Activated CD4-positive, alpha-beta T cell treated with anti-CD3 and anti-CD28 coated beads for 24 hours (primary cell): ENCODE results near the gene VTCN1.
"Not testable (repeated sequence)": the region's sequence is repeated elsewhere in the genome, so short reads cannot be mapped to it uniquely, and the experiment has no call there.

Experiments
- DNase-seq, 2 donors: peaks; one replicate each; pipeline ENCODE4 v3.0.0-alpha.2; 2020; ENCODE audit warnings: low read depth in 2 of 2

Gene VTCN1, protein sequence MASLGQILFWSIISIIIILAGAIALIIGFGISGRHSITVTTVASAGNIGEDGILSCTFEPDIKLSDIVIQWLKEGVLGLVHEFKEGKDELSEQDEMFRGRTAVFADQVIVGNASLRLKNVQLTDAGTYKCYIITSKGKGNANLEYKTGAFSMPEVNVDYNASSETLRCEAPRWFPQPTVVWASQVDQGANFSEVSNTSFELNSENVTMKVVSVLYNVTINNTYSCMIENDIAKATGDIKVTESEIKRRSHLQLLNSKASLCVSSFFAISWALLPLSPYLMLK

DNA sequence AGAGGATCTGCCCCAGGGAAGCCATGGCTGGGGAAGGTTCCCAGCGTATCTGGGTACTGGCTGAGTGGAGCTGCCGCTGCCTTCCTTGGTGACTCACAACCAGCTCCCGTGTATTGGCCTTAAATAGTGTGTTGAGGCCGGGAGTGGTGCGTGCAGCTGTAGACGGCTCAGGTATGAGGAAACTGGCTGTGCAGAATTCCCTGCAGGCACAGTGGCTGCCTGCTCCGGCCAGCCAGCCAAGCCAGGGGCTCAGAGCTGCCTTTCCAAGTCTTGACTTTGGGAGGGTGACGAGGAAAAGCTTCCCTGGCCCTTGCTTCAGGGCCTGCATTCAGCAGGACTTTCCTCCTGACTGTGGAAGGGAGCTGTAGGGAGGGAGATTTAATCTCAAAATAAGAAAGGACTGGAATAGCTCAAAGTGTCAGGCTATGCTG is at the start of gene VTCN1:
VTCN1 (minus strand) TSS at position 97 of the 431 bp plus-strand sequence; CDS start at position 25, 72 bp downstream.
- no peak for DNase-seq

DNA sequence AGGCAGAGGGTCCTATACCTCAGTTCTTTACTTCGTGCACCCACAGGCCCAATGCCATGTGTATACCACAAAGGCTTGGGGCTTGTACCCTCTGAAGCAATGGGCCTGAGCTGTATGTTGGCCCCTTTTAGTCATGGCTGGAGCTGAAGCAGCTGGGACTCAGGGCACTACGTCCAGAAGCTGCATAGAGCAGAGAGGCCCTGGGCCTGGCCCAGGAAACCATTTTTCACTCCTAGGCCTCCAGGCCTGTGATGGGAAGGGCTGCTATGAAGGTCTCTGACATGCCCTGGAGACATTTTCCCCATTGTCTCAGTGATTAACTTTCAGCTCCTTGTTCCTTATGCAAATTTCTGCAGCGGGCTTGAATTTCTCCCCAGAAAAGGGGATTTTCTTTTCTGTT is 48.1 kb upstream of the VTCN1 start:
- no peak for DNase-seq

DNA sequence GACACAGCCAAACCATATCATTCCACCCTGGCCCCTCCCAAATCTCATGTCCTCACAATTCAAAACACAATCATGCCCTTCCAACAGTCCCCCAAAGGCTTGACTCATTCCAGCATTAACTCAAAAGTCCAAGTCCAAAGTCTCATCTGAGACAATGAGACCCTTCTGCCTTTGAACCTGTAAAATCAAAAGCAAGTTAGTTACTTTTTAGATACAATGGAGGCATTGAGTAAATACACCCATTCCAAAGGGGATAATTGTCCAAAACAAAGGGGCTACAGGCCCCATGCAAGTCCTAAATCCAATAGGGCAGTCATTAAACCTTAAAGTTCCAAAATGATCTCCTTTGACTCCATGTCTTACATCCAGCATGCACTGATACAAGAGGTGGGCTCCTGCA is 47.3 kb upstream of the VTCN1 start:
- not testable (repeated sequence) for DNase-seq

DNA sequence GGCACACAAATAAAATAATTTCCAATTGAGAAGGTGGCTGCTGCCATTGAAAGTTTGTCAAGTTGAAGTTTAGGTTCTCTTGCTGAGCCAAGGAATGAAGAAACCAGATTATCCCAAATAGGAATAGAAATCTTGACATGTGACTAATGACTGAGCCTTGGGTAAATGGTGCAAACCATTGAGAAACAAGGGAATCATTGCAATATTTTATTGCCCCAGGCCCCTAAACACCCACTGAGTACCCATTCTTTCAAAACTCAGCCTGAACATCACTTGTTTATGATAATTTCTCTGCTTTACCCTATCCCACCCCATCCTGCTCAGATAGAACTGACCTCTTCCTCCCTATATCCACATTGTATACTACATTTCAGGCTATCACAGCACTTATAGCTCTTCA is 46.6 kb upstream of the VTCN1 start:
- DNase-seq = no peak

DNA sequence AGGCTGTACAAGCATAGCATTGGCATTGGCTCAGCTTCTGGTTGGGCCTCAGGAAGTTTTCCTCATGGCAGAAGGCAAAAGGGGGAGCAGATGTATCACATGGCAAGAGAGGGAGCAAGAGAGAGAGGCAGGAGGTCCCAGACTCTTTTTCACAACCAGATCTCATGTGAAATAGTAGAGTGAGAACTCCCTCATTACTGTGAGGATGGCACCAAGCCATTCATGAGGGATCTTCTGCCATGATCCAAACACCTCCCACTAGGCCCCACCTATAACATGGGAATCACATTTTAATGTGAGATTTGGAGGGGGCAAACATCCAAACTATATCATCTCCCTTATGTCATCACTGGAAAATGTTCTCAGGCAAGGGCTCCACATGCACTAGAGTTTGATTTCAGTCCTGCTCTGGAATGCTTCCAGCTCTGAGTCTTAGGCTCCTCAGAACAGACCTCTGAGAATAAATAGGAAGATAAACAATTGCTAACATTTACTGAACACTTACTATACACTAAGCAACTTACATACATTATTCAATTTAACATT is 39.4 kb upstream of the VTCN1 start:
- DNase-seq = no peak

DNA sequence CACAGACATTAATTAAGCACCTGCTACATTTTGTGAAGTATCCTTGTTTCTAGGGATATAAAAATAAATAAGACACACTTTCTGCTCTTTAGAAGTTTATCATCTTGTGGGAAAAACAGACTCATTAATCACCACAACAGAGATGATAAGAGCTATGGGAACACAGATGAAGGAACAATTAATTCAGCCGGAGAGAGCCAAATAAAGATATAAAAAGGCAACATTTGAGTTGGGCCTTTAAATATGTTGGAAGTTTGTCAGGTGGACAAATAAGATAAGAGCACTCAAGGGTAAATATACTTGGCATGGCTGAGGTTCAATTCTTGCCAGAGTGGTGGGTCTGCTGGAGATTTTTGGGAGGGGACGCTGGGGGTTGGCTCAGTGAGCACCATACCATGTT is 34.2 kb upstream of the VTCN1 start:
- DNase-seq = no peak

DNA sequence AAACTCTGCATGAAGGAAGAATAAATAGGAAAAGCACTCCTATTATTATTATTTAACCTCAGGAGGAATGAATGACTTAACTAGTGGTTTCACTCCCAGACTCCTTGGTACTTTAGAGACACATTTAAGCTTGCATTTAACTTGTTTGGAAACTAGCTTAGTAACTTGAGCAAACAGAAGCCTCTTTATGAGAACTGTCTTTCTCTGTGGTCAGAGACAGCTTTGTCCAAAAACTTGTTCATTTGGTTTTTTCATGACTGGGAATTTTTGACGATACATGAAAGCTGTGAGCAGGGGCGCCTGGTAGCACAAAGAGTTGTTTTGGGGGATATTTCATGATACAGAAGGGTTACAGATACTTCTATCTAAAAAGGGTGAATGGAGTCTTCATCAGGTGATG is 33.6 kb upstream of the VTCN1 start:
- no peak for DNase-seq

DNA sequence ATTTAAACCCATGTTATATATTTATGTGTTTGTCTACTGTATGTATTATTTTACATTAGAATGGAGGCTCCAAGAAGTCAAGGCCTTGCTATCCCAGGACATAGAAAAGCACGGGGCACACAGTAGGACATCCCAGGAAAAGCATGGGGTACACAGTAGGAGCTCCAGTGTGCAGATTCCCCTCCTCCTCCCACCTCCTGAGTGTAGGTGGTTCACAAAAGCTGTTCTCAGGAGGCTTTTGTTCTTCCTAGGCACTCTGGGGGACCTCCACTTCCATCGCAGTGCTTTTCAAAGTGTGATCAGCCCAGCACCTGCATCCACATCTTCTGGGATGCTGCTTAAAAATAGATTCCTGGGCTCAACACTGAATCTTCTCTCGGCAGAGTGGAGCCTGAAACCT is 30.8 kb upstream of the VTCN1 start:
- no peak for DNase-seq

DNA sequence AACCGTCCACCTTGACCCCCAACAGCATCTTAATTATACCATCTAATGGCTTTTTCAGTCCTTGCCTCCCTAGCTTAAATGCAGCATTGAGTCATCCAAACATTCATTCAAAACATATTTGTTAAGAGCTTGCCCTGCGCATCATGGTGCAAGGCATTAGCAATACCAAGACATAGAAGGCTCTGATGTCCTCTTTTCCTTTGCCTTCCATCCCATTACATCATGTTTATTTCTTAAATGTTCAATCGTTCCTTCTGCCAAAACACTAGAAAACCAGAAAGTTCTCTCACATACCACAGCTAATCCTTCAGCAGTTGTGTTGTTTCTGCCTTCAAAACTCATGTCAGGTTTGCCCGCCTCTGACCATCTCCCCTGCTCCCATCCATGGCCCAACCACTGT is 29.8 kb upstream of the VTCN1 start:
- no peak for DNase-seq

DNA sequence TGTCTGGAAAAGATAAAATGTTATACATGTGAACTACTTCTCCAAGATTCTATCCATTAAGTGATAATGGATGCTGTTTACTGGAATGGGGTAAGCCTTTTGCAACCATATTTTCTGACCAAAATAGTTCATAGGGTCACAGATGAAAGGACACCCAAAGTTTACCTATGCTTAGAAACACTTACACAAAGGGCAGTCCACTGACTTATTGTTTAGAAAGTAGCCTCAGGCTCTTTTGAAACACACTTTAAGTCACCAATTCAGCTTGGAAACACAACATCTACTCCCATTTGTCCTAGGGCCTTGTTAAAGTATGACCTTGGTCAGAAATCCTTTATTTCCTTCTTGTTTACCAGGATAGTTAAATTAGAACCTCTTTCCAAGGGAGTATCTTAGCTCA is 28.7 kb upstream of the VTCN1 start:
- no peak for DNase-seq

DNA sequence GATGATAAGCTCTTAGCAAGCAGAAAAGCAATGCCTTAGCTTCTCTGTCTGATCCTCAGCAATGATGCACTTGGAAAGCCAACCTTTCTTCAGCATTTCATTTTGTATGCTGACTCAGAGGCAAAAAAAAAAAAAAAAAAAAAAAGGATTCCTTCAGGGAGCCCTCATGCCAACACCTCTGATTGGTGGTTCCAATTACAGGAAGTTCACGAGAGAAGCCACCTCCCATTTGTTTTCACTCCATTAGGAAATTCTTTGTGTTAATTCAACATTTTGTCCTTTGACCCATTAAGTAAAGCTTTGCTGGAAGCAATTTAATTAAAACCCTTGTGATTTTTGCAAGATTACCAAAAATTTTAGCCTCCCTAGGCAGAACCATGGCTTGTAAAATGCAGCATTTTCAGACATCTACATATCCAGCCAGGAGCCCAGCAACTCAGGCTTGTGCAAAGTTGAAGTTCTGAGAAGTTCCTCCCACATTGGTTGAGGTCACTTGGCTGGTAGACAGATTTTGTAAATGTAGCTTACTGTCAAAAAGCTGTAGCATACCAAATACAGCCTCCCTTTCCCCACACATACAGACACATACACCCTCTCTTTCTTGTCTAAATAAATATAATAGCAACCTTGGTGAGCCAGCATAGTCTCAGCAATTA is 27.1 kb upstream of the VTCN1 start:
- DNase-seq = no peak

DNA sequence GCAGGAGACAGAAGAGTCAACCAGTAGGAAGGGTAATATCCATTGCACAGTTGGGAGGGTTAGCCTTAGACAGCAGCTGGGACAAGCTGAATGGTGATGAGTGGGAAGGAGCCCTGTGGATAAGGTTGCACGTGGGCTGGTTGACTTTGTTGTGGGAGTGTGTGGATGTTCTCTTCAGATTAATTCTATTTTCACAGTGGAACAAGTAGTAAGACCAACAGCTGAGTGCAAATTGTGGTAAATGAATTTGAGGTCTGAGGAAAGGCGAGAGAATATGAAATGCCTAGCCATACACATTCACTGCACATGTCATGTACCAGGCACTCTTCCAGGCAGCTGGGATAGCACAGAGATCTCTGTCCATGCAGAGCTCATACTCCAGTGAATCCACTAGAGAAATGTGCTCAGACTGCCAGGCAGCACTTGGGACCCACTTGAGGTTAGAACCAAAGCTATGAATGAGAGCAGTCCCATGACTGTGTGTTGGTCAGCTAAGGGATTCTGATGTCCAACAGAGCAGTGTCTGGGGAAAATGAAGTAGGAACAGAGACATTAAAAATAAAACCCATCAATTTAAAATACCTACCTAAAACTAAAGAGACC is 25.2 kb upstream of the VTCN1 start:
- DNase-seq = no peak

DNA sequence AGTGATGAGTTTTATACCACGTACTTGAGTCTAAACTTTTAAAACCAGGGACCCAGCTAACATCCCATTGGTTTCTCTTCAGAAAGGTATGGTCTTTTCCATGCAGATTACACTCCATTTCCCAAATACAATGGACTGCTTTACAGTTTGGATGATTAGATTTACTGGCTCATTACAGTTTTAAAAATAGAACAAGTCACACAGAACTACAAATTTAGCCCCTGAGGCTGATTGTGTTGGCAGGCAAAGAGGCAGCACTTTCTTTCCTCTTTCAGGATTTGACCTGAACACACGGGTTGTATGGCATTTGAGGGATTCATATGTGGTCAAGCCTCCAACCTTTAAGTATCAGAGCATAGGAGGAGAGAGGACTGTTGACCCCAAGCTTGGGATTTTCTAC is 21.8 kb upstream of the VTCN1 start:
- DNase-seq = no peak

DNA sequence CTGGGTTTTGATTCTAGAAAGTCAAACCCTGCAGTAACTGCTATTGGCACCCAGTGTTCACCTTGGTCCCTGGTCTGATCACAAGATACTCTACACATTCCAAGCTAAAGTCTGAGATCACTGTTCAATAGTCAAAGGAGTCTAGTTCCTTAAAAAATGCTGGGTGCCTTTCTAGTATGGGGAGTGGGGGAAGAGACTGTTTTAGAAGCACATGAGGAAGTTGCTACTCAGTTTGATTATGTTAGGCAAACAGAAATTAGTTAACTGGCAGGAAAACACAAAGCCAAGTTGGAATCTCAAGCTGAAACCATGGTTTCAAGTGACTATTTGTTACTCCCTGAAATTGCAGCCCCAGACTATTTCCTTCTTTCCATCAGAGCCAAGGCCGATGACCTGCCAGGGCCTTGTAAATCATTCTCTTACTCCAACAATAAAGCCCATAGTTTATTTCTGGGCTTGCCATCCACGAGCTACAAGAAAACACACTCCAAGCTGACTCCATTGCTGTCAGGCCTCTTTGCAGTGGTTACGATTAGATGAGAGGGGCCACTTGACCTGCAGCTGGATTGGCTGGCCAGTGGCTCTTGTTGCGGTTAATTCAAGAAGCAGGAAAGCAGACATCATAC is 21.1 kb upstream of the VTCN1 start:
- DNase-seq = no peak

DNA sequence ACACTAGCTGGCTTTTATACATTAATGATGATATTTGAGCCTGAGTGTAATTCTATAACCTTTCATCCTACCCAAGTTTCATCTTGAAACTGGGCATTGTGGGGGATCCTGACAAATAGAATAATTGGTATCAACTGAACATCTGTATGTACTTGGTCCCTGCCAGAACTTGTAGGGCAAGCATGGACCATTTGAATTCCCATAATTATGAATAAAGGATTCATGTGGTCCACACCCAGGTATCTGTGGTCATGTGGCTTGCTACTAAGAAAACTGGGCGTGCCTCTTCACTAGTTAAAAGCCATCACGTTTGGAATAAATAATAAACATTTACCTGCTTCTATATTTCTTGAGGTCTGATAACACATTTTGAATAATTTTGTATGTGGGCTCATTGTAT is 20.6 kb upstream of the VTCN1 start:
- no peak for DNase-seq

DNA sequence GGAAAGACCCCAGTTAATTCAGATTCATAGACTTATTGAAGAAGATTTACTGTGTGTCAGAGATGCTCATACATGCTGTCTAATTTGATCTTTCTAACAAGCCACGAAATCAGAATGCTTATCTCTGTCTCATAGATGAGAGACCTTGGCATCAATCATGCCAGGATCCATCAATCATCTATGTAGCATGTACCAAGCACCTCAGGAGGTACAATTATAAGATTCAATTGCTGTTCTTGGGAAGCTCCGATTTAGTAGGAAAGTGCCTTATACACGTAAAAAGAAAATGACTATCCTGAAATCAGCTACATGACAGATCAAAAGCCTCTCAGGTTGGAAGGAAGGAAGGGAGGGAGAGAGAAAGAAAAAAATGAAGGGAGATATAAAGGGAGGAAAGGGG is 18.5 kb upstream of the VTCN1 start:
- no peak for DNase-seq

DNA sequence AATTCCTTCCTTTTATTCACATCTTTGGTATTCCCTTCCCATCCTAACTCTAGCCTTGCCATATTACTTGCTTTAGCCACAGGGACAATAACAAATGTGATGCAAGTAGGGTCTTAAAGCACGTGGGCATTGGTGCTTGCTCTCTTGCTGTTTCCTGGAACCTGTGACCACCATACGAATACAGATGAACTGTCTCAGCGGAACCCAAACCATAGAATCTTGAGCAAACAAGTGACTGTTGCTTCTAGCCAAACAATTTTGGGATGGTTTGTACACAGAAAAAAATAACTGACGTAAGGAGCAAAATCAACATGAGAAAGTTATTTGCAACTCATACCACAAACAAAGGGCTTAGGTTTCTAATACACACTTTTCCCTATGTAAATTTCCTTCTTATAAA is 15.2 kb upstream of the VTCN1 start:
- DNase-seq = no peak

DNA sequence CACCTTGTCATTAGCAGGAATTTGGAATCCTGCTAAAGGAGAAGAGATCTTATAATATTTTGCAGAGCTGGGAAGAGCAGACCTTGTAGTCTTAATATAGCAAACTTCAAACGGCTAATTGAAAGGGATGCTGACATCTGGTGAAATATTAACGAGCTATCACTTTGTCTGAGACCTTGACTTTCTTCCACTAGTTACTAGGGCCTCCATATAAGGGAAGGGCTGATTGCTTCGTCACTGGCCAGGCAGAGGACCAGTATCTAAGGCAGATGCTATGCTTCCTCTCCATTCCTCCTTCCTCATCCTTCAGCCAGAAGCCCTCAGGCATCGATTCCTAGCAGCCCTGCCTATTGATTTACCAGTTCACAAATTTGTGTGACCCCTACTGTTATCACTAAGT is 6.0 kb upstream of the VTCN1 start:
- DNase-seq = no peak

DNA sequence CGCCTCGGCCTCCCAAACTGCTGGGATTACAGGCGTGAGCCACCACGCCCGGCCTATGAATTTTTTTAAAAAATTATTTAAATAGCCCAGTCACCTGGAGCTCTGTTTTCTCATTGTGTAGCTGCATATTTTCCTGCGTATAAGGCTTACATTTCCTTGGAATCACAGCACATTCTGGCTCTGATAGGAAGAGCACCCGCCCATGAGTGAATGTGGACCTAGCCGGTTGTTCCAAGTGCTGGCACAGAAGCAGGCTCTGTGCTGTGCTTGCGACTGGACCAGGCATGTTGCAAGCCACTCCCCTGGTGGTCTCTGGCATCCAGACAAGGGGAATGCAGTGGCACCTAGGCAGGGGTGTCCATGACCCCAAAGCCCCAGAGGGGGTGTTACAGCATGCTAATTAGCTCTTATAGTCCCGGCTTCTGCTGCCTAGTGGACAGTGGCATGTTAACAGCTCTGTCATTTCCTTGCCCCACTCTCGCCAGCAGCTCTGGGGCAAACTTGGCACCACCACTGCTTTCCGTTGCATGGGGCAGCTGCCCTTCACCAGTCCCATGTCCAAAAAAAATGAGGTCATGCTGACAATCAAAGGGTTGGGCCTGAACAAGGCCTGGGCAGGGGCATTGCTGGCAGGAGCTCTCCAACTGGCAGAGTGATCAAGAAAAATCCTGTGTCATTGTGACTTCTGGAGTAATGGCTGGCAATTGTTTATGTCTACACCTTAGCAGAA is 5.2 kb upstream of the VTCN1 start:
- DNase-seq = no peak

DNA sequence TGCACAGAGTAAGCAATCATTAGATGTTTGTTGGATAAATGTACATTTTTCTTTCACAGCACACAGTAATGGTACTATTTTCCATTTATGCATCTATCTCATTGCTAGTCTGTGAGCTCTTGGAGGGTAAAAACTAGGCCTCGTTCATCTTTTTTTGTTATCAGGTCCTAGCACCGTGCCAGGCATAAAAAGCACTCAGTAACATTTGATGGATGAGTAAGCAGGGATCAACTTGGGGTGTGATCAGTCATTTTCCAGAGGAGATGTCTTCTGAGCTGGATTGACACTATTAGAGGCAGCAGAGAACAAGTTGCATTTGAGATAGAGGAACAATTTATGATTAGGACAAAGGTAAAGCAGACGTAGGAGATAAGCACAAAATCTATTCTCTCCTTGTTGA is 4.3 kb upstream of the VTCN1 start:
- DNase-seq = no peak

DNA sequence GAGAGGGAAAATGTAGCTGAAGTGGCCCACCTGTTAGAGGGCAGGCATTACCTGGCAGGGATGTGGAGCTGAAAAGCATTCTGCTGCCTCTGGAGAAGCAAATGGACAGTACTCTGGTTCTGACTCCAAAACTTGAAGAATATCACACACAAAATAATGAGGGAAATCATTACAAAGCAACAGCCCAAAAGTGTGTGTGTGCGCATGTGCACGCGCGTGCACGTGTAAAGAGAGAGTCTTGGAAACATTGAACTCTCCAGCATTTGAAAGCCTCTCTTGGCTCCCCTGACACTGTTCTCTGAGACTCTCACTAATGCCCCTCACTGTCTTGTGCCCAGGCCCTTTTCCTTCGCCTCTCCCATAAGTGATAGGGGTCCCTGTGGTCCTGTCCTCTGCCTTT is 2.3 kb upstream of the VTCN1 start:
- no peak for DNase-seq

DNA sequence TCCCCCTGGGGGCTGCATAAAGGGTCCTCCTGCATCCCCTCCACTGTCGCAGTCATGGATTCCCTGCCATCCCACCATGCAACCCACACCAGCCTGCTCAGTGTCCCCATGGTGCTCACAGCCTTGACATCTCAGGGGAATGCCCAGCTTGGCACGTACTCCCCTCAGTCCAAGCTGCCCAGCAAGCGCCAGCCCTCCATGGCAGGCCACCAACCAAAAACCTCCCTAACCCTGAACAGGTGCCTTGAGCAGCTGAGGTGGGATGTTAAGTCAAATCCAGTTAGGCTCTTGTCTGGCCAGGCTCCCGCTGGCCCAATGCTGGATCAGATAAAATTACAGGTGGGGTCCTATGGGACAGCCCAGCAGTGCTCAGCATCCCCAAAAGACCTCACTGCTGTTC is 341 bp downstream of the VTCN1 start:
- no peak for DNase-seq
